Measurements from ENCODE around the gene SLC10A3. TPM values are rescaled to one million over a fixed set of nuclear protein-coding genes. Genes with fewer than 3 reads are reported as not detected.

Gene SLC10A3
- total and polyA plus RNA-seq, 2 of the 13 experiments (the other 11 are each of a cell fraction or from before 2014, with no cell fraction given), result 10.1 to 11.5 TPM

- TF ChIP-seq MED1 (CRISPR knock-in tag; IDR thresholded peaks at IDR 0.05) (0 out of 2 replicates have a peak, but pooled peaks have one; percentile 26), KAT7 (CRISPR knock-in tag; IDR thresholded peaks at IDR 0.05; ENCODE audit: borderline replicate concordance) (0 out of 2 replicates have a peak, but pooled peaks have one; percentile 31), ZNF816 (CRISPR knock-in tag; IDR thresholded peaks at IDR 0.05; ENCODE audit: borderline replicate concordance) (no peak), HNF1B (CRISPR knock-in tag; IDR thresholded peaks at IDR 0.05) (peak; percentile 23; the same call in 1 of the 2 replicates), IKZF5 (CRISPR knock-in tag; IDR thresholded peaks at IDR 0.05) (0 out of 2 replicates have a peak, but pooled peaks have one; percentile 50), ZNF263 (CRISPR knock-in tag; IDR thresholded peaks at IDR 0.05) (peak; percentile 90), ERF (CRISPR knock-in tag; IDR thresholded peaks at IDR 0.05) (peak; percentile 64; the same call in 1 of the 2 replicates), KDM3A (CRISPR knock-in tag; IDR thresholded peaks at IDR 0.05; ENCODE audit: low read depth) (peak; percentile 98), ZNF12 (CRISPR knock-in tag; IDR thresholded peaks at IDR 0.05) (no peak), HMGXB4 (CRISPR knock-in tag; IDR thresholded peaks at IDR 0.05; ENCODE audit: borderline replicate concordance in 1 of 2, low read depth in 1 of 2) (peak; percentile 78 to 83; a peak in 2 of 4 replicates), IRF2 (CRISPR knock-in tag; IDR thresholded peaks at IDR 0.05) (peak; percentile 58; the same call in 1 of the 2 replicates), PITX1 (CRISPR knock-in tag; IDR thresholded peaks at IDR 0.05) (no peak), ZBTB46 (CRISPR knock-in tag; IDR thresholded peaks at IDR 0.05; ENCODE audit: borderline replicate concordance) (no peak), SRSF4 (IDR thresholded peaks at IDR 0.05; ENCODE audit: low read depth, low read length, poor library complexity, severe bottlenecking) (no peak), TFAP4 (IDR thresholded peaks at IDR 0.05; ENCODE audit: borderline replicate concordance, low read depth) (peak; percentile 11; the same call in 1 of the 2 replicates), REPIN1 (CRISPR knock-in tag; IDR thresholded peaks at IDR 0.05; ENCODE audit: borderline replicate concordance, low read depth) (peak; percentile 76; the same call in 1 of the 2 replicates), ATF2 (CRISPR knock-in tag; IDR thresholded peaks at IDR 0.05) (peak; percentile 36; the same call in 1 of the 2 replicates), SETDB1 (CRISPR knock-in tag; IDR thresholded peaks at IDR 0.05; ENCODE audit: borderline replicate concordance) (no peak), SIN3A (IDR thresholded peaks at IDR 0.05; ENCODE audit: borderline replicate concordance, low read depth, low read length) (no peak)
These were observed 44.3 kb upstream of the SLC10A3 start (continued) for GRCh38 chrX:154534526-154535322.

Measured in HepG2 (cell line).